GM20000 (cell line): ENCODE results near the gene BPHL.
A peak's percentile ranks its signal among the peaks of the same experiment; 100 is the strongest.
"Not testable (repeated sequence)": the region's sequence is repeated elsewhere in the genome, so short reads cannot be mapped to it uniquely, and the experiment has no call there.

Experiments used
- DNase-seq: peaks from one replicate; pipeline ENCODE4 v3.0.0; 2012; ENCODE audit warnings: low spot score
- TF ChIP-seq, protein P1 (sequence below): IDR thresholded peaks from 2 replicates; pipeline ENCODE4 v1.5.1; 2012; ENCODE audit warnings: mild to moderate bottlenecking, control low read depth; ENCODE audit errors: extremely low read depth, missing control alignments

The BPHL gene

DNA sequence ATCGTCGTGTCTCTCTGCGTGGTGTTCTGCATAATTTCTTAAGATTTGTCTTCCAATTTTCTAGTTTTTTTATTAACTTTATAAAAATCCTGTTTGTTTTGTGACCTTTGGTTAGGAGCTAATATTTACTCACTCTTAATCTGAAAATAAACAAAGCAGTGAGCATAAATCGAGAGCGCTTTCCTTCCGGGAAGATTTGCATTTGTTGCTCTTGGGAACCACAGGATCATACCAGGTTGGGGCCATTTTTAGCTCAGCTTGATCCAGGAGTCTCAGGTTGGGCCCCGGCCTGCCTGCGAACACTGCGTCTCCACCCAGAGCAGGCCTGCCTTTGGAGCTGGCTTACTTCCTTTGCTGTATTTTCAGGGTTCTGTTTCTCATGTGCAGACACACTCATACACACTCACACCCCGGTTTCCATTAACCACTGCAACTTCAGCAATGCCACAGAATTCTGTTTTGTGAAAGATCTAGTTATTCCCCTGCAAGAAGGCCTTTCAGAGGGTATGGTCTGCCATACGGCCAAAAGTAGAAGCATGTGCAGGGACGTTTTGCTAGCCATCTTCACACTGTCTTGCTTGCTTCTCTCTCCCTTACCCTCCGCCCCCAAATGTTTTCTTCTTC lies 17.3 kb downstream of the BPHL start:
- TF ChIP-seq, protein P1, sequence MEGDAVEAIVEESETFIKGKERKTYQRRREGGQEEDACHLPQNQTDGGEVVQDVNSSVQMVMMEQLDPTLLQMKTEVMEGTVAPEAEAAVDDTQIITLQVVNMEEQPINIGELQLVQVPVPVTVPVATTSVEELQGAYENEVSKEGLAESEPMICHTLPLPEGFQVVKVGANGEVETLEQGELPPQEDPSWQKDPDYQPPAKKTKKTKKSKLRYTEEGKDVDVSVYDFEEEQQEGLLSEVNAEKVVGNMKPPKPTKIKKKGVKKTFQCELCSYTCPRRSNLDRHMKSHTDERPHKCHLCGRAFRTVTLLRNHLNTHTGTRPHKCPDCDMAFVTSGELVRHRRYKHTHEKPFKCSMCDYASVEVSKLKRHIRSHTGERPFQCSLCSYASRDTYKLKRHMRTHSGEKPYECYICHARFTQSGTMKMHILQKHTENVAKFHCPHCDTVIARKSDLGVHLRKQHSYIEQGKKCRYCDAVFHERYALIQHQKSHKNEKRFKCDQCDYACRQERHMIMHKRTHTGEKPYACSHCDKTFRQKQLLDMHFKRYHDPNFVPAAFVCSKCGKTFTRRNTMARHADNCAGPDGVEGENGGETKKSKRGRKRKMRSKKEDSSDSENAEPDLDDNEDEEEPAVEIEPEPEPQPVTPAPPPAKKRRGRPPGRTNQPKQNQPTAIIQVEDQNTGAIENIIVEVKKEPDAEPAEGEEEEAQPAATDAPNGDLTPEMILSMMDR = no peak
- no peak for DNase-seq

DNA sequence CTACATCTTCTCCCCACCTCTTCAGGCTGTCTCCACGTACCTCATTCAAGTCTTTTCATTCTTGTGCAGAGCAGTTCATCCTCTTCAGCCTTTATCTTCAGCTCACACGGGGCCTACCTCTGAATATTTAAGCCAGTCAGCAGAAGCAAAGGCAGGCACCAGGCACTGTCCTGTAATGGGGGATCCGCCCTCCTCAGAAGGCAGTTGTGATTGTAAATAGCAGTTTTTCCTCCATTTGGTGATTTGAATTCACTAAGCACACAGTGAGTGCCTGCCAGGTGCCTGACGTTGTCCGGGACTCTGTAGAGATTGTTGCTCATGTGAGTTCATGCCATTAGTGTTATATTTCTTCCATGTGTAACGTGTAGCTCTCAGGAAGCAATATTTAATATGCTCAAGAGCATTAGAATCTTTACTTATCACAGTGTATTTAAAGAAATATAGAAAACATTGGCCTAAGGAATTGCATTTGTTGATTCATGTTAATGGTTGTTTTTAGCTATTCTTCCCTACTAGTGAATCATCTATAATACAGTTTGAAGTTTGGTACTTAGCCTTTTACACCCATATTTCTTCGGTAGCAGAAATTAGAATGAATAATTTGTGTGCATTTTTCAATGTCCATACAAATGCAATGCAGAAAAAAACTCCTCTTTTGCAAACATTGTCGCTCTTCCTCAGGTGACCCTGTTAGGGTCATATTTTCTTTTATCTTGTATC lies 17.9 kb downstream of the BPHL start:
- no peak for DNase-seq
- TF ChIP-seq, protein P1 = no peak

DNA sequence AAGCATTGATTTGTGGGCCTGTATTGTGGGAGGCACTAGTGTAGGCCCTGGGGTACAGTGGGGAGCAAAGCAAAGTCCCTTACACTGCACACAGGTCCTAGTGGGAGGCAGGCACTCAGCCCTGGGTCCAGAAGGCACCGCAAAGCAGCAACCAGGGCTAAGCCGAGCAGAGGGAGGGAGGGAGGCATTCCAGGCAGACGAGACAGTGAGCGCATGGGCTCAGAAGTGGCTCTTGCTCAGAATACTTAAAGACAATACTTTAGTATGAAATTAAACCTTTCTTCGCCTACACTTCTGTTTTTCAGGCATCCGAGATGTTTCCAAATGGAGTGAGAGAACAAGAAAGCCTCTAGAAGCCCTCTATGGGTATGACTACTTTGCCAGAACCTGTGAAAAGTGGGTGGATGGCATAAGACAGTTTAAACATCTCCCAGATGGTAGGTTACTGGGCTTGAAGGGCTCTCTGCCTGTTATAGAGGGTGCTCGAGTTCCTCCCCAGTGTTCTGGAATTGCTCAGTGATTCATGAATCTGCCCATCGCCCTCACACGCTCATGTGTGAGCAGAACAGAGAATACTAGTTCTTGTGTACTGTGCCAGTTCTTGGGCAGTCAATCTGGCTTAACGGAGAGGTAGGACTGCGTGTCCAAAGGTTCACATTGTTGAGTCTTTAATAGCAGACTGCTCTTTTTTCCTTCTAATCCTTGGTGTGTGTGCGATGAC lies 18.7 kb downstream of the BPHL start:
- DNase-seq = no peak
- TF ChIP-seq, protein P1 = no peak

DNA sequence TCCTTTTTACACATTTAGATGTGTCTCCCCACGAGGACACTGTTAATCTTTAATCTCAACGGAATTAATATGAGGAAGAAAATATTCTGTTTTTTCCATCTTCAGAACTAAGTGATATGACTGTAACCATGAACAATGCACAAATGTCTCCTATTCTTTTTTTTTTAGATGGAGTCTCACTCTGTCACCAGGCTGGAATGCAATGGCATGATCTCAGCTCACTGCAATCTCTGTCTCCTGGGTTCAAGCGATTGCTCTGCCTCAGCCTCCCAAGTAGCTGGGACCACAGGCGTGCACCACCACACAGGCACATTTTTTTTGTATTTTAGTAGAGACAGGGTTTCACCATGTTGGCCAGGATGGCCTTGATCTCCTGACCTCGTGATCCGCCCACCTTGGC lies 19.4 kb downstream of the BPHL start:
- DNase-seq = not testable (repeated sequence)

DNA sequence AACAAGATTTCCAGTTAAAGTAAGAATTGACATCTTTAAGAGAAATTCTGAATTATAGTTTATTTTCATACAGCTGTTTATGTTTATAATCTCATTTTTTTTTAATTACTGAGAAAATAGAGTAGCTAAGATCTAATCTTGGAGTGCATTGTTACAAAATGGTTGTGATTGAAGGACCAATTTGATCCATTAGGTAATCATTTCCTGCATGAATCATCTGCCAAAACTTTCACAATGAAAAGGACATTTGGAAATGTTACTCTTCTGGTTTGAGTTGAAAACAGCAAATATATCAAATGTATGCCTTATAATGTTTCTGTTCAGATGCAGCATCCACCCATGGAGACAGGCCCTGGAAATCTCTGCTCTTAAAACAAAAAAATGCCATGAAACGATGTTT lies 19.8 kb downstream of the BPHL start:
- TF ChIP-seq, protein P1 = no peak
- no peak for DNase-seq

DNA sequence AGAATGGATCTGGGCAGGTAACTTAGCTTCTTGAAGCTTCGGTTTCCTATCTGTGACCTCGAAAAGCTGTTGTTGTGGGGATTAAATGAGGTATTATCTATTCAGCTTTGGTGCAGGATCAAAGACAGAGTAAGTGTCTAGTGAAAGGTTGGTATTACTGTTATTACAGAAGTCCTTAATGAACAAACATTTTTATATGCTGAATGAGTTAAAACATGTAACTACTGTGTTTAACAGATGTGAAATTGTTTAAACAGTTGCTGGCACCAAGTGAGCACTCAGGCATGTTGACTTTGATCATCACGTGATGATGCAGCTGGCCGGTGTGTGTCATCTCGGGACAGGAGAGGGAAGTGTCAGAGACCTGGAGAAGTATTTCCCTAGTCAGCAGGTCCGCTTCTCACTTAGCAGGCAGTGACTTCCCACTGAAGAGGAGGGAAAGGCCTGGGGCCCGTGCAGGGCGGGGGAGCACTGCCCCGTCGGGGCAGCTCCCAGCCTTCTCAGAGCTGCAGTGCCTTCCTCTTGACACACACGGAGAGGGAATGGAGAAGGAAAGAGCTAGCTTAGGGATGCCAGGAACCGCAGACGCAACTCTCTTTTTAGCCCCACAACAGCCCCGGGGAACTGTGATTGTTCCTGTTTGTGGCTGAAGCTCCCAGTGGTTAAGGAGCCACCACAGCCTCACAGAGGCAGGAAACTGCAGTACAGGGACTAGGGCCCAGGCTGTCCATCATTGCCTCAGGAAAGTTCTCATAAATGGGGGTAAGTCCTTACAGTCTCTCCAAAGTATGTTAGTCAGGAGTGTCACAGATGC lies 20.8 kb downstream of the BPHL start:
- DNase-seq = peak; percentile 55
- TF ChIP-seq, protein P1 = no peak

DNA sequence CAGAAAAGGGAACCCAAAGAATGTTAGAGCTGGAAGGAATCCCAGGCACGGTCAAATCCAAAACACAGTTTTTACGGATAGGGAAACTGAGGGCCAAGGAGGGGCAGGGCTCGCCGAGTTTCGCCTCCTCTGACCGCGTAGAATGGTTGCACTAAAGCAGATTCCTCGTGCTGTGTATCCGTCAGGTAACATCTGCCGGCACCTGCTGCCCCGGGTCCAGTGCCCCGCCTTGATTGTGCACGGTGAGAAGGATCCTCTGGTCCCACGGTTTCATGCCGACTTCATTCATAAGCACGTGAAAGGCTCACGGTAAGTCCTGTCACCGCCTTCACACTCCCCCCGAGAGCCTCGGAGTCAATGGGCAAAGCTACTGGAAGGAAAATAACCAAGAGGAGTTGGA lies 21.7 kb downstream of the BPHL start:
- DNase-seq = no peak
- TF ChIP-seq, protein P1 = no peak
